HG02852 (cell line): ENCODE data around the gene TMEM59L.

Experiments used
- ATAC-seq: cut with Tn5 transposase; IDR thresholded peaks from one replicate; pipeline ENCODE4 v1.9.1; 2021; ENCODE audit warnings: mild to moderate bottlenecking, moderate library complexity; ENCODE audit not compliant: unreplicated experiment

TMEM59L gene

GRCh38 chr19:18608102-18608804 lies 4.4 kb upstream of the TMEM59L start:
- no peak for ATAC-seq

GRCh38 chr19:18608805-18609716 lies 3.6 kb upstream of the TMEM59L start:
- no peak for ATAC-seq

GRCh38 chr19:18609717-18610051 lies 3.0 kb upstream of the TMEM59L start:
- no peak for ATAC-seq

DNA sequence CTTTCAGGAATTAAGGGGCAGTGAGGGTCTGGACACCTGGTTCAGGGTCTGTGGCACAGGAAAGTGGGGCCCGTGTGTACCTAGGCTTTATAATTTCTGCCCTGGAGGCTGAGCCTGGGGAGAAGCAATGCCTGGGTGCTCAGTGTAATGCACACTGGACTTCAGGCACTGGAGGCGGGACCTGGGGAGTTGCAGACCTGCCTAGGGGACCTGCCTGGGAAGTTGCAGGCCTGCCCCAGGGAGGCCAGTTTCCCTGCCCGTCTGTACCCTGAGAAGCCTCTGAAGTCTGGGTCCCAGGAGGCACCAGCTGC lies 2.5 kb upstream of the TMEM59L start:
- ATAC-seq: no peak

DNA sequence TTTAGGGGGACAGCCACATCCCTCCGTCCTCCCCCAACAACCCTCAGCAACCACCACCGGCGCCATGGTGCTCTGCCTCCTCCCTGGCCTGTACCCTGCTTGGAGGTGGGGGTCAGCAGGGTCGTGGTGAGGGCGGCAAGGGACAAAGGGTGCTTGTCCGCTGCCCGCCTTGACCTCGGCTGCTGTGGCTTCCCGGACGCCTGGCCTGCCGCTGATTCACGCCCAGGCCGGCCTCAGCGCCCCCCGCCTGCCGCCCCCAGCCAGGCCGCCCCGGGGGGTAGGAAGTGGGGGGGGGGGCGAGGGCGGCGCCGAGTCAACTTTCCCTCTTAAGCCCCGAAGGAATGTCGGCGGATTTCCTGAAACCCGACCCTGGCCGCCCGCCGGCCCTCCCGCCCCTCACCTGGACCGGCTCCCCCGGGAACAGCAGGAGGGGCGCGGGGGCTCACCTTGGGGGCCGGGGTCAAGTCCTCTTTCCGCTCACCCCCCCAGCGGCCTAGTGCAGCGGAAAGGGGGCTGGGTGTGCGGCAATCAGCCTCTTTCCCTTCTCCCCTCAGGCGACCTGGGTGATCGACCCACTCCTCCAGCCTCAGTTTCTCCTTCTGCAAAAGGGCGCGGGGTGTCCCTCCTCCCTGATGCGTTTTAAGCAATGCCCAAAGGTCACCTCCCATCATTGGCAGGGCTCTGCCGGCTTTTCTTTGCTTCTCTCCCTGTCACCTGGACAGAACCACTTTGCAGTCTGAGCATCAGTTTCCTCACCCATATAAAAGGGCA lies 1.9 kb upstream of the TMEM59L start:
- no peak for ATAC-seq

- no peak for ATAC-seq
These were observed 1.2 kb upstream of the TMEM59L start for GRCh38 chr19:18611327-18612050.

- no peak for ATAC-seq
These were observed 459 bp upstream of the TMEM59L start for GRCh38 chr19:18612051-18612771.

DNA sequence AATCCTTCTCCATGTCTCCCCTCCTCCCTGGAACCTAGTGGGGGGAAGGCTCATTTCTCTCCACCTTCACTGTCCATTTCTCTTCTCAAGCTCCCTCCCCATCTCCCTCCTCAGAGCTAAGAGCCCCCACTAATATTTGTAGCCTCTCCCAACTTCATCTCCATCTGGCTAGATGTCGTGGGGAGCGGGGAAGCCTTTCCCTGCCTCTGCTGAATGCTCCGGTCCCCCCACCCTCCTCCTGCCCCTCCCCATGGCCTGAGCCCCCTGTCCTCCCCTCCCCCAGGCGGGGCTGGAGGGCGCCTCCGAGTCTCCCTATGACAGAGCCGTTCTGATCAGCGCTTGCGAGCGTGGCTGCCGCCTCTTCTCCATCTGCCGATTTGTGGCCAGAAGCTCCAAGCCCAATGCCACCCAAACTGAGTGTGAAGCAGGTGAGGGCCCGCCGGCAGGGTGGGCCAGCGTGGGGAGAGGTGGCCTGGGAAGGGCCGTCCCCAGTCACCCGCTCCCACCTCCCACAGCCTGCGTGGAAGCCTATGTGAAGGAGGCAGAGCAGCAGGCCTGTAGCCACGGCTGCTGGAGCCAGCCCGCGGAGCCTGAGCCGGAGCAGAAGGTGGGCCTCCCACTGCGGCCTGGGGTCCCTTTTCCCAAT lies 1.0 kb downstream of the TMEM59L start:
- no peak for ATAC-seq

DNA sequence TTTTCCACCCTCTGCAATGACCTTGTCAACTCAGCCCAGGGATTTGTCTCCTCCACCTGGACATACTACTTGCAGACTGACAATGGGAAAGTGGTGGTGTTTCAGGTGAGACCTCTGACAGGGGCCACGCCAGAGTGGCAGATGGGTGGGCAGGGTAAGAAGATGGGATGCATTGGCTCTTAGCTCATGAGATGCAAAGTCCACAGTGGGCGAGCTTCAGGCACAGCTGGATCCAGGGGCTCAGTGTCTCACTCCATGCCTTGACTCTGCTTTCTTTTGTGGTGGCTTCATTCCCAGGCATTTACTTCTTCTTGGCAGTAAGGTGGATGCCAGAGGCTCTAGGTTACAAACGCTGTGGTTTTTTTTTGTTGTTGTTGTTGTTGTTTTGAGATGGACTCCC lies 3.4 kb downstream of the TMEM59L start:
- ATAC-seq: no peak

DNA sequence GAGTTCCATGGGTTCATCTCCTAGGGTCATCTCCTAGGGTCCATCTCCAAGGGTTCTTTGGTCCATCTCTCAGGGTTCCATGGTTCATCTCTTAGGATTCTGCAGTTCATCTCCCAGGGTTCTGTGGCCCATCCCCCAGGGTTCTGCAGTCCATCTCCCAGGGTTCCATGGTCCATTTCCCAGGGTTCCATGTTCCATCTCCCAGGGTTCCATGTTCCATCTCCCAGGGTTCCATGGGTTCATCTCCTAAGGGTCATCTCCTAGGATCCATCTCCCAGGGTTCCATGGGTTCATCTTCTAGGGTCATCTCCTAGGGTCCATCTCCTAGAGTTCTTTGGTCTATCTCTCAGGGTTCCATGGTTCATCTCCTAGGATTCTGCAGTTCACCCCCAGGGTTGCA lies 4.9 kb downstream of the TMEM59L start:
- ATAC-seq: no peak

GRCh38 chr19:18618236-18618635 lies 5.6 kb downstream of the TMEM59L start:
- ATAC-seq: no peak

- no peak for ATAC-seq
These were observed 7.6 kb downstream of the TMEM59L start for GRCh38 chr19:18620311-18620710.

GRCh38 chr19:18620902-18621301 lies 8.2 kb downstream of the TMEM59L start:
- no peak for ATAC-seq

DNA sequence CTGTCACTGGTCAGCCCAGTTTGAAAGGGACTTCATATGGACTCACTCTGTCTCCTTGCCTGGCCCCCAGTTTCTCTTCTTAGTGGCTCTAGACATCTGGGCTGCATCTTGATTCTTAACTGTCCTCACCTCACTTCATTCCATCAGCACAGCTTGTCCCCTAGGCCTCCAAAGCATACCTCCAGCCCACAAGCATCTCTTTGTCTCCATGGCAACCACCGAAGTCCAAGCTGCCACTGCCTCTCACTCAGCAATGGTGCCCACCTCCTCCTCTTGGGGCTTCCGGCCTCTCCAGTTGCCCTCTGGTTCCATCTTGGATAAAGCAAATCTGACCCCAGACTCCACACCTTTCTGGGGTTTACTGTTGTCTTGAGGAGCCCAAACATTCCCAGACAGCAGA lies 14.2 kb downstream of the TMEM59L start:
- ATAC-seq: no peak

- ATAC-seq: no peak
These were observed 16.8 kb downstream of the TMEM59L start for GRCh38 chr19:18629166-18630088.

- ATAC-seq: no peak
These were observed 20.7 kb downstream of the TMEM59L start for GRCh38 chr19:18633321-18633720.

- no peak for ATAC-seq
These were observed 22.1 kb downstream of the TMEM59L start for GRCh38 chr19:18634612-18635297.

GRCh38 chr19:18635831-18636182 lies 23.1 kb downstream of the TMEM59L start:
- no peak for ATAC-seq
